Activated naive CD4-positive, alpha-beta T cell treated with anti-CD3 and anti-CD28 coated beads, Interleukin-2, amount 50 U/mL, for 72 hours (primary cell): ENCODE results near the gene RNF208. TPM values are rescaled to one million over a fixed set of nuclear protein-coding genes. Genes with fewer than 3 reads are reported as not detected.
"Not testable (repeated sequence)": the region's sequence is repeated elsewhere in the genome, so short reads cannot be mapped to it uniquely, and the experiment has no call there.

Source experiments
- ATAC-seq, 2 donors: fragments of 150-1000 bp; cut with Tn5 transposase; 2 replicates each; pipeline ENCODE4 v1.10.0; 2021; ENCODE audit warnings: mild to moderate bottlenecking in 2 of 2, moderate library complexity in 2 of 2
- DNase-seq, 2 donors: peaks; one replicate each; pipeline ENCODE4 v3.0.0; 2021 to 2022; ENCODE audit warnings: low spot score in 2 of 2
- H3K27ac Mint-ChIP-seq, 2 donors: one replicate each; pipeline ENCODE4 v1.8.0; 2022; ENCODE audit warnings: mild to moderate bottlenecking in 2 of 2, mixed read lengths in 2 of 2
- H3K36me3 Mint-ChIP-seq, 2 donors: one replicate each; pipeline ENCODE4 v1.8.0; 2022; ENCODE audit warnings: mixed read lengths in 2 of 2
- H3K9me3 Mint-ChIP-seq, 2 donors: one replicate each; pipeline ENCODE4 v1.8.0; 2022; ENCODE audit warnings: mixed read lengths in 2 of 2
- total RNA-seq, 2 donors: library from RNA; stranded (reverse); gene quantifications; one replicate each; pipeline ENCODE4 v1.2.3, GENCODE V29; 2022

RNF208 gene
- total RNA-seq, 2 donors from 2014 or later = 3.1 to 9.4 TPM

GRCh38 chr9:137243626-137244485 lies 21.8 kb upstream of the RNF208 start:
- peak overlapping the region; percentile 82 to 97 for H3K27ac Mint-ChIP-seq
- ATAC-seq (no peak), DNase-seq (no peak)
- H3K9me3 Mint-ChIP-seq = no peaks in the 10 kb centered on the region
- H3K36me3 Mint-ChIP-seq = peaks cover 15 to 16% of the 10 kb centered on the region in 2 donors

GRCh38 chr9:137243266-137243625 lies 21.2 kb upstream of the RNF208 start:
- not testable (repeated sequence) for DNase-seq, H3K9me3 Mint-ChIP-seq, ATAC-seq
- H3K36me3 Mint-ChIP-seq = peaks cover 15 to 18% of the 10 kb centered on the region in 2 donors
- H3K27ac Mint-ChIP-seq = peak overlapping the region; percentile 82 to 97

DNA sequence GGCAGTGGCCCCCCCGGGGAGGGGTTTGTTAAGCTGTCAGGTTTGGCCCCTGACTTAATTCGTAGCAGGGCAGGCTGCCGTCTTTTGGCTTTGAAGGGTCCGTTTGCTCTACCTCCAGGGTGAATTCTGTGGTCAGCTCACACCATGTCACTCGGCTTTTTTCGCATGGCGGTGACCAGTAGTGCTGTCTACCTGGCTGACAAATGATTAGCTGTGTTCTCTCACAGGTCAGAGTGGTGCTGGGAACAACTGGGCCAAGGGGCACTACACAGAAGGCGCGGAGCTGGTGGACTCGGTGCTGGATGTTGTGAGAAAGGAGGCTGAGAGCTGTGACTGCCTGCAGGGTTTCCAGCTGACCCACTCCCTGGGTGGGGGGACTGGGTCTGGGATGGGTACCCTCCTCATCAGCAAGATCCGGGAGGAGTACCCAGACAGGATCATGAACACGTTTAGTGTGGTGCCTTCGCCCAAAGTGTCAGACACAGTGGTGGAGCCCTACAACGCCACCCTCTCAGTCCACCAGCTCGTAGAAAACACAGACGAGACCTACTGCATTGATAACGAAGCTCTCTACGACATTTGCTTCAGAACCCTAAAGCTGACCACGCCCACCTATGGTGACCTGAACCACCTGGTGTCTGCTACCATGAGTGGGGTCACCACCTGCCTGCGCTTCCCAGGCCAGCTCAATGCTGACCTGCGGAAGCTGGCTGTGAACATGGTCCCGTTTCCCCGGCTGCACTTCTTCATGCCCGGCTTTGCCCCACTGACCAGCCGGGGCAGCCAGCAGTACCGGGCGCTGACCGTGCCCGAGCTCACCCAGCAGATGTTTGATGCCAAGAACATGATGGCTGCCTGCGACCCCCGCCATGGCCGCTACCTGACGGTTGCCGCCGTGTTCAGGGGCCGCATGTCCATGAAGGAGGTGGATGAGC lies 20.5 kb upstream of the RNF208 start:
- Mint-ChIP-seq H3K36me3 (peaks cover 15 to 18% of the 10 kb centered on the region in 2 donors), H3K9me3 (no peaks in the 10 kb centered on the region), H3K27ac (peak overlapping the region; percentile 82 to 97)
- DNase-seq = no peak
- ATAC-seq = no peak

GRCh38 chr9:137241490-137242268 lies 19.6 kb upstream of the RNF208 start:
- peak; percentile 24 to 33 for ATAC-seq
- Mint-ChIP-seq H3K36me3 (peaks cover 15 to 18% of the 10 kb centered on the region in 2 donors), H3K27ac (peak overlapping the region; percentile 93 to 97), H3K9me3 (no peaks in the 10 kb centered on the region)
- peak; percentile 62 to 76 for DNase-seq

- peaks cover 15 to 18% of the 10 kb centered on the region in 2 donors for H3K36me3 Mint-ChIP-seq
- H3K27ac Mint-ChIP-seq = peak within 1 kb of the TSS; percentile 93 to 100
- H3K9me3 Mint-ChIP-seq = no peaks in the 10 kb centered on the region
- DNase-seq = peak; percentile 96 to 100
- peak; percentile 67 to 79 for ATAC-seq
Measured at GRCh38 chr9:137240841-137241489, 18.9 kb upstream of the RNF208 start, which contains the start of gene TUBB4B. Gene TUBB4B, plus strand, starts transcription at chr9:137241287. Its CDS starts 74 bp downstream, at chr9:137241361.

DNA sequence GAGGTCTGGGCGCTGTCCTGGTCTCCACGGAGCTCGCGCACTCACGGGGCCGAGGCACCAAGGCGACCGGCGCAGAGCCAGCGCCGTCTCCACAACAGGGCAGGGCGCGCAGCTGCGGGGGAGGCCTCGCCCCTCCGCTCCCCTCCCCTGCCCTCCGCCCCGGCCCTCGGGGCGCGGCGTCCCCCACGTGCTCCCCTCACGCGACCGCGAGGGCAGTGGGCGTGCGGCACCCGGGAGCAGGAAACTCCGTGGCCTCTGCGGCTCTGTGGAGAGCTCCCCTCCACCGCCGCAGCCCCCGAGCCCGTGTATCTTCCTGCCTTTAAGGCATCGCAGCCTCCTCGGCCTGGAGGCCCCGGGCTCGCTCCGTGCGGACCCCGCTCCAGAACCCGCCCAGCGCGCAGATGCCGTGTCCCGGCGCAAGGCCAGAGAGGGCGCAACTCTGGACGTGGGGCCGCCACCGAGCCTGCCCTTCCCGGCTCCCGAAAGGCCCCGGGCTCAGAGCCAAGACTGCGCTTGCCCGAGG lies 18.3 kb upstream of the RNF208 start:
- peak in 1 of 2 donors; percentile 66 for DNase-seq
- H3K36me3 Mint-ChIP-seq = peaks cover 15 to 18% of the 10 kb centered on the region in 2 donors
- ATAC-seq = peak; percentile 22 to 30
- peak overlapping the region in 1 of 2 donors; percentile 93 for H3K27ac Mint-ChIP-seq
- no peaks in the 10 kb centered on the region for H3K9me3 Mint-ChIP-seq

GRCh38 chr9:137239541-137240200 lies 17.6 kb upstream of the RNF208 start:
- not testable (repeated sequence) for H3K9me3 Mint-ChIP-seq, DNase-seq, ATAC-seq
- Mint-ChIP-seq H3K27ac (peak overlapping the region; percentile 63 to 90), H3K36me3 (peaks cover 15 to 18% of the 10 kb centered on the region in 2 donors)

- no peak for ATAC-seq
- DNase-seq = no peak
- H3K27ac Mint-ChIP-seq = no peak overlapping the region
- no peaks in the 10 kb centered on the region for H3K9me3 Mint-ChIP-seq
- H3K36me3 Mint-ChIP-seq = peaks cover 13 to 15% of the 10 kb centered on the region in 2 donors
Measured at GRCh38 chr9:137237759-137238726, 16.0 kb upstream of the RNF208 start.

- ATAC-seq (no peak), DNase-seq (no peak)
- Mint-ChIP-seq H3K36me3 (peaks cover 2 to 4% of the 10 kb centered on the region in 2 donors), H3K9me3 (no peaks in the 10 kb centered on the region), H3K27ac (no peak overlapping the region)
Measured at GRCh38 chr9:137236936-137237421, 14.9 kb upstream of the RNF208 start.

DNA sequence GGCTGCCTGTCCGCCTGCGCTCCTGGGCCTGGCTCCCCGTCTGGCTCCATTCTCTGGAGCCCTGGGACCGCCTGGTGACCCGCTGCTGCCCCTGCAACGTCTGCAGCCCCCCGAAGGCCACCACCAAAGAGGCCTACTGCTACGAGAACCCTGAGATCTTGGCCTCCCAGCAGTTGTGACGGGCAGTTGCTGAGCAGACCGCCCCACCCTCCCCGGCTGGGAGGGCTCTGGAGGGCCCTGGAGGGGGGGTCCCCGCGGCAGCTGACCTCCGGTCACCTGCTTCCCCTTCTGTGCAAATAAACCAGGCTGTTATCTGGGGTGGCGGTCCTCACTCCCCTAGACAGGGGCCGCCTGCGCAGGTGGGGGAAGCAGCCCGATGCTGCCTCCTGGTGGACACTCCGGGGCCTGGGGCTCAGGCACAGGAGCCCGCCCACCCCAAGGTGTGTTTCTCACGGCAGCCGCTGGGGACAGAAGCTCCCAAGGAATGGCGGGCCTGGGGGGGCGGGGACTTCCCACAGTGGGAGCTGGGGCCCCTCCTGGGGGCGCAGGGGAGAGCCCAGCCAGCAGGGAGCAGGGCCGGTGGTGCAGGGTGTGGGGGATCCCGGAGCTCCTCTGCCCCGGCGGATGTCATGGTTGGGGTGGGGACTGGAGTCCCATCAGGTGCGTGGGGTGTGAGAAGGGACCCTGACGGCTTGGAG lies 14.3 kb upstream of the RNF208 start:
- Mint-ChIP-seq H3K36me3 (peaks cover 0 to 4% of the 10 kb centered on the region in 2 donors), H3K27ac (no peak overlapping the region), H3K9me3 (no peaks in the 10 kb centered on the region)
- DNase-seq (peak; percentile 86 to 96), ATAC-seq (peak; percentile 26 to 39)

- no peak overlapping the region for H3K27ac Mint-ChIP-seq
- DNase-seq = no peak
- H3K36me3 Mint-ChIP-seq = peaks cover 0 to 4% of the 10 kb centered on the region in 2 donors
- ATAC-seq = no peak
- no peaks in the 10 kb centered on the region for H3K9me3 Mint-ChIP-seq
Measured at GRCh38 chr9:137235424-137236237, 13.6 kb upstream of the RNF208 start.

GRCh38 chr9:137234758-137235423 lies 12.9 kb upstream of the RNF208 start:
- no peak for DNase-seq

More at GRCh38 chr9:137234758-137235423, 12.9 kb upstream of the RNF208 start:
- Mint-ChIP-seq H3K9me3 (no peaks in the 10 kb centered on the region), H3K36me3 (peaks cover 0 to 4% of the 10 kb centered on the region in 2 donors), H3K27ac (no peak overlapping the region)
- ATAC-seq = no peak
